Measurements from ENCODE around the gene CLNK.

CLNK gene, protein sequence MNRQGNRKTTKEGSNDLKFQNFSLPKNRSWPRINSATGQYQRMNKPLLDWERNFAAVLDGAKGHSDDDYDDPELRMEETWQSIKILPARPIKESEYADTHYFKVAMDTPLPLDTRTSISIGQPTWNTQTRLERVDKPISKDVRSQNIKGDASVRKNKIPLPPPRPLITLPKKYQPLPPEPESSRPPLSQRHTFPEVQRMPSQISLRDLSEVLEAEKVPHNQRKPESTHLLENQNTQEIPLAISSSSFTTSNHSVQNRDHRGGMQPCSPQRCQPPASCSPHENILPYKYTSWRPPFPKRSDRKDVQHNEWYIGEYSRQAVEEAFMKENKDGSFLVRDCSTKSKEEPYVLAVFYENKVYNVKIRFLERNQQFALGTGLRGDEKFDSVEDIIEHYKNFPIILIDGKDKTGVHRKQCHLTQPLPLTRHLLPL

DNA sequence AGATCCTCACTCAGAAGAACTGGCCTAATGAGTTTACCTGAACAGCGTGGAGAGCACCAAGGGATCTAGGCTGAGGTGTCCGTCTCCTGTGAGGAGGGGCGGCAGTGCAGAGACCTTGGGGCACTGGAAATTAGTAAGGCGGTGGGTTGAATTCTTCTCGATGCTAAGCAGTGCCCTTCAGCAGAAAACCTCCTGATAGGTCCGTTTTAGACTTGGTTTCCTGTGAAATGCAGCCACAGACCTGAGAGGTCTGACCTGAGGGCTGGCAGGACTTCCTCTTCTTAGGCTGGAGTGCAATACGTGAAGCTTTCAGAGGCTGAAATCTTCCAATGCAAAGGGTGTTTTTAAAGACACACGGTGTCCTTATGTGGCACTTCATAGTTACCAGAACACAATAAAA lies at the start of gene CLNK:
Gene CLNK, minus strand, starts transcription at position 138 of the 400 bp plus-strand sequence. CDS start 16,899 bp downstream, outside the sequence.
- H4K20me1 ChIP-seq (ENCODE audit: insufficient read depth, low read length), result no peaks in the 10 kb centered on the region
- no peaks in the 10 kb centered on the region for H3K36me3 ChIP-seq (replicated peaks; ENCODE audit: low read depth, low read length)
- no peaks in the 10 kb centered on the region for H3K9me3 ChIP-seq (ENCODE audit: insufficient read depth, low read length)
- H3K79me2 ChIP-seq (ENCODE audit: low read length), result no peaks in the 10 kb centered on the region
- no peak within 1 kb of the TSS for H3K4me3 ChIP-seq (ENCODE audit: low read length)
- H3K27me3 ChIP-seq (ENCODE audit: low read depth, low read length), result no peaks in the 10 kb centered on the region
- H3K9ac ChIP-seq (ENCODE audit: low read length), result no peak within 1 kb of the TSS
- H3K4me2 ChIP-seq (ENCODE audit: low read length), result no peak within 1 kb of the TSS
- TF ChIP-seq, protein P1, sequence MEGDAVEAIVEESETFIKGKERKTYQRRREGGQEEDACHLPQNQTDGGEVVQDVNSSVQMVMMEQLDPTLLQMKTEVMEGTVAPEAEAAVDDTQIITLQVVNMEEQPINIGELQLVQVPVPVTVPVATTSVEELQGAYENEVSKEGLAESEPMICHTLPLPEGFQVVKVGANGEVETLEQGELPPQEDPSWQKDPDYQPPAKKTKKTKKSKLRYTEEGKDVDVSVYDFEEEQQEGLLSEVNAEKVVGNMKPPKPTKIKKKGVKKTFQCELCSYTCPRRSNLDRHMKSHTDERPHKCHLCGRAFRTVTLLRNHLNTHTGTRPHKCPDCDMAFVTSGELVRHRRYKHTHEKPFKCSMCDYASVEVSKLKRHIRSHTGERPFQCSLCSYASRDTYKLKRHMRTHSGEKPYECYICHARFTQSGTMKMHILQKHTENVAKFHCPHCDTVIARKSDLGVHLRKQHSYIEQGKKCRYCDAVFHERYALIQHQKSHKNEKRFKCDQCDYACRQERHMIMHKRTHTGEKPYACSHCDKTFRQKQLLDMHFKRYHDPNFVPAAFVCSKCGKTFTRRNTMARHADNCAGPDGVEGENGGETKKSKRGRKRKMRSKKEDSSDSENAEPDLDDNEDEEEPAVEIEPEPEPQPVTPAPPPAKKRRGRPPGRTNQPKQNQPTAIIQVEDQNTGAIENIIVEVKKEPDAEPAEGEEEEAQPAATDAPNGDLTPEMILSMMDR (IDR thresholded peaks at IDR 0.05; ENCODE audit: low read depth, low read length), result no peak
- no peak within 1 kb of the TSS for H3K27ac ChIP-seq (ENCODE audit: low read length)
- H2AFZ ChIP-seq (ENCODE audit: low read depth, low read length), result no peak within 1 kb of the TSS
- H3K4me1 ChIP-seq (ENCODE audit: low read length), result peaks cover 18% of the 10 kb centered on the region

DNA sequence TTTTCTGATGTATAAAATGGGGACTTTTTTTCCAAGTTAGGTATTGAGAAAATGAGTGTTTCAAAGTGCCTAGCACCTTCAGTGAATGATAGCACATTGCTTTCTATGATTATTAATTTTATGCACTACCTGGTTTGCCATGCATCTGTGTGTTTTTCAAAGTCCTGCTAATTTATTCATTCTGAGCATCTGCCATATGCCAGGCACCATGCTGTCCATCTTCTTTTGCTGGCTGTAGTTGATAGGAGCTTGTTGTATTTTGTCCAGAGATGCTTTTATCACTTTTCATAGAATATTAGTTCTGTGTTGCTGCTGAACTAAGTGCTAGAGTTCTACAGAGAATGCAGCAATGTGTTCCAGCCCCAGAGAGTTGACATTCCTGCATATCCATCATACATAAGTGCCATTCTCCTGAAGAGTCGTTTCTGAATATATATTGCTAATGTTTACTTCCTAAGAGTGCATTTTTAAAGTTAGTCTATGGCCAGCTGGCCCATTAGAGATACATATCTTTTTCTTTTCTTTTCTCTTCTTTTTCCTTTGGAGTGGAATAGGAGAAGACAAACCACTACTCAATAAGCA lies 49.0 kb upstream of the CLNK start:
- no peaks in the 10 kb centered on the region for H3K79me2 ChIP-seq (ENCODE audit: low read length)
- no peak overlapping the region for H3K27ac ChIP-seq (ENCODE audit: low read length)

DNA sequence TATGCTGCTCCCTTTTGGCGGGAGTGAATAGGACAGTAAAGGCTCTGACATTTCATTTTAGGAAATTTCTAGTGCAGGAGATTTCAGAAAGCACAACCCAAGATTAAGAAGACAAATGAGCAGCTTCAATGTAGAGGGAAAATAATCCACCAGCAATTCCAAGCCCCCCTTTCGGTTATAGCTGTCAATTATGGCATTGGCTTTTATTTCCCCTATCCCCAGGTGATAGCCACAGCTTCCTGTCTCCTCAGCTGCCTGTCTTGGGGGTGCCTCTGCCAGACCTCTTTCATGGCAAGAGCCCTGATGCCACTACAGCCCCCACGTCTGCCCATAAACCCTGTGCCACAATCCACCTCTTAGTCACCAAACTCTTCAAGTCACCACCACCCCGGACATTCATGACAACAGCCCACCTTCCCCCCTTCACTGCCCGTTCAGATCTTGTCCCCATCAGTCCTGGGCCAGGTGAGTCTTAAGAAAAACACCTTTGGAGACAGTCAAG lies 48.4 kb upstream of the CLNK start:
- H3K9ac ChIP-seq (ENCODE audit: low read length), result no peak overlapping the region
- no peaks in the 10 kb centered on the region for H3K9me3 ChIP-seq (ENCODE audit: insufficient read depth, low read length)
- TF ChIP-seq EZH2phosphoT487 (IDR thresholded peaks at IDR 0.05; ENCODE audit: low read depth), result no peak
- TF ChIP-seq, protein P1 (IDR thresholded peaks at IDR 0.05; ENCODE audit: low read depth, low read length), result no peak
- H3K79me2 ChIP-seq (ENCODE audit: low read length), result no peaks in the 10 kb centered on the region
- H3K27ac ChIP-seq (ENCODE audit: low read length), result no peak overlapping the region
- no peak overlapping the region for H3K4me2 ChIP-seq (ENCODE audit: low read length)
- no peaks in the 10 kb centered on the region for H4K20me1 ChIP-seq (ENCODE audit: insufficient read depth, low read length)
- H3K36me3 ChIP-seq (replicated peaks; ENCODE audit: low read depth, low read length), result no peaks in the 10 kb centered on the region
- H3K27me3 ChIP-seq (ENCODE audit: low read depth, low read length), result peaks cover 4% of the 10 kb centered on the region; the same call in 1 of the 2 replicates
- no peak overlapping the region for H2AFZ ChIP-seq (ENCODE audit: low read depth, low read length)
- peaks cover 37% of the 10 kb centered on the region for H3K4me1 ChIP-seq (ENCODE audit: low read length)
- H3K4me3 ChIP-seq (ENCODE audit: low read length), result no peak overlapping the region

More for the DNA sequence above, 49.0 kb upstream of the CLNK start:
- Histone ChIP-seq H4K20me1 (ENCODE audit: insufficient read depth, low read length) (no peaks in the 10 kb centered on the region), H3K27me3 (ENCODE audit: low read depth, low read length) (peaks cover 4% of the 10 kb centered on the region; the same call in 1 of the 2 replicates), H3K4me2 (ENCODE audit: low read length) (no peak overlapping the region), H3K36me3 (replicated peaks; ENCODE audit: low read depth, low read length) (no peaks in the 10 kb centered on the region), H3K9ac (ENCODE audit: low read length) (no peak overlapping the region), H3K4me1 (ENCODE audit: low read length) (peaks cover 37% of the 10 kb centered on the region), H2AFZ (ENCODE audit: low read depth, low read length) (no peak overlapping the region), H3K9me3 (ENCODE audit: insufficient read depth, low read length) (no peaks in the 10 kb centered on the region), H3K4me3 (ENCODE audit: low read length) (no peak overlapping the region)
- TF ChIP-seq EZH2phosphoT487 (IDR thresholded peaks at IDR 0.05; ENCODE audit: low read depth), result no peak
- TF ChIP-seq, protein P1 (IDR thresholded peaks at IDR 0.05; ENCODE audit: low read depth, low read length), result no peak

DNA sequence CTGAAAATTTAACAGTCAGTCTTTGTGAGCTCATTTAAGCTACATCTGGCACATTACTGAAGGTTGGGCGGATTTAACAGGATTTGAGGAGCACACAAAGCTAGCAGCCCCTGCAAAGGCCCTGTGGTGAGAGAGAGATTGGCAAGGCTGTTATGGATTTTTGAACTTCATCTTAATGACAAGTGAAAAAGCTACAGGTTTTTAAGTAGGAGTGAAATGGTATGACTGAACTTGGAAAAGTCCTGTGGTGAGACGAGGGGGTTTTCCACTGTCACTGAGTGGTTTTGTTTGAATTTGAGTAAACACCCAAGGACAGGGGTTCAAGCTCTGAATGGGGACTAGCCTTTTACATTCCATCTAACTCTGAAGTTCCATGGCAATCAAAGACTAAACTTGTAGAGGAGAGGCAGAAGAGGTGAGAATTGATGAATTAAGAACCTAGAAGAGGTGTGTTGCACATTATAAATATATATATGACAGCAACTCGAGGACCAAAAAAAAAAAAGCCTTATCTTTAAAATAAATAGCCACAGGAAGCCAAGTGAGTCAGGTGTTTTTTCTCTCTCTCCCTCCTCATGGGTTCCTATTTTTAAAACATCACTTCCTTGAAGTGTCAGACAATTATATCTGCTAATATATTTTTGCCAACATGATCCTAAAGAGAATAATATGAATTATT lies 47.8 kb upstream of the CLNK start:
- Histone ChIP-seq H3K4me2 (ENCODE audit: low read length) (peak overlapping the region; percentile 21), H3K4me3 (ENCODE audit: low read length) (no peak overlapping the region), H3K4me1 (ENCODE audit: low read length) (peaks cover 37% of the 10 kb centered on the region)

More for the DNA sequence above, 47.8 kb upstream of the CLNK start:
- Histone ChIP-seq H3K36me3 (replicated peaks; ENCODE audit: low read depth, low read length) (no peaks in the 10 kb centered on the region), H3K9ac (ENCODE audit: low read length) (no peak overlapping the region), H3K79me2 (ENCODE audit: low read length) (no peaks in the 10 kb centered on the region), H3K27me3 (ENCODE audit: low read depth, low read length) (peaks cover 4% of the 10 kb centered on the region; the same call in 1 of the 2 replicates), H3K9me3 (ENCODE audit: insufficient read depth, low read length) (no peaks in the 10 kb centered on the region), H4K20me1 (ENCODE audit: insufficient read depth, low read length) (no peaks in the 10 kb centered on the region), H3K27ac (ENCODE audit: low read length) (no peak overlapping the region), H2AFZ (ENCODE audit: low read depth, low read length) (no peak overlapping the region)
- TF ChIP-seq, protein P1 (IDR thresholded peaks at IDR 0.05; ENCODE audit: low read depth, low read length), result no peak
- TF ChIP-seq EZH2phosphoT487 (IDR thresholded peaks at IDR 0.05; ENCODE audit: low read depth), result no peak

All from OCI-LY3 (cell line).